DOHH2 (cell line): ENCODE results near the gene PRKCH.

Experiments used
- EZH2phosphoT487 ChIP-seq: fragments of 200-600 bp; sonication (generic); IDR thresholded peaks from 2 replicates; pipeline ENCODE4 v1.6.1; 2017; ENCODE audit warnings: borderline replicate concordance, mild to moderate bottlenecking, antibody characterized with exemption, low read length, moderate library complexity, mixed read lengths
- TF ChIP-seq, protein P1 (sequence below): fragments of 200-600 bp; sonication (generic); IDR thresholded peaks from one replicate; pipeline ENCODE4 v1.5.1; 2014; ENCODE audit warnings: antibody characterized with exemption, mild to moderate bottlenecking, low read depth, low read length; ENCODE audit not compliant: poor library complexity, severe bottlenecking

DNA sequence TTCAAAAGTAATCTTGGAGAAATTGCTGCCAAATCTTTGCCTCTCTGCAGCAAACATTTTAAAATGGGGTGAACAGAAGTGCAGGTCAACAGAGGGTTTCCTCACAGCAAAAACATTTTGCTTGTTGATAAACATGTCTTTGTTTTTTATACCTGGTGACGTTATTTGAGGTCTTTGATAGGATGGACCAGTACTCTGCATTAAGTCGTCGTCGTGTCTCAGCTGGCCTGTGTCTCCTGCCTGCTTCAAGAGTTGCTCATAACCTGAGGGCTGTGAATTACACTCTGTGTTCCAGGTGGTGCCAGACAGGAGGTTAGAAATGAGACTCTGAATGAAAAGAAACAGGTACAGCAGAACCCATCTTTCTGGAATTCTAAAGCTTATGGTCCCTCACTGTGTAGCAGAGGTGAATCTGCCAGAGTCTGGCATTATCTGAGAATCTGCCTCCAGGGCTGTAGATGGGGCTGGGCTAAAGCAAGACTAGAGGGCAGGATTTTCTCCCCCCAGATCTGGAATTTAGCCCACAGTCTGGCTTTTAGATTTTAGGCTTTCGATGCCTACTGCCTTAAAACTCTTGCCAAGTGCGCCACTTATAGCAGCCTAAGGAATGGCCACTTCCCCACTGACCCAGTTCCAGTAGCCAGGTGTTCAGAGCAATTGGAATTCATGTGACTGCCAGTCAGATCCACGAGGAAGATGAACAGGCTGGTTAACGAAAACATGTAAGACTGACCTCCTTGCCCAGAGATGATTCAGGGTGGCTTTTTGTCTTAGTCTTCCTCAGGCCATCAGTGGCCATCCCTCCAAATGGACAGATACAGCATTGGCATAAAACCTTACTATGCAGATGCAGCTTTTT lies 161.2 kb downstream of the PRKCH start:
- TF ChIP-seq, protein P1, sequence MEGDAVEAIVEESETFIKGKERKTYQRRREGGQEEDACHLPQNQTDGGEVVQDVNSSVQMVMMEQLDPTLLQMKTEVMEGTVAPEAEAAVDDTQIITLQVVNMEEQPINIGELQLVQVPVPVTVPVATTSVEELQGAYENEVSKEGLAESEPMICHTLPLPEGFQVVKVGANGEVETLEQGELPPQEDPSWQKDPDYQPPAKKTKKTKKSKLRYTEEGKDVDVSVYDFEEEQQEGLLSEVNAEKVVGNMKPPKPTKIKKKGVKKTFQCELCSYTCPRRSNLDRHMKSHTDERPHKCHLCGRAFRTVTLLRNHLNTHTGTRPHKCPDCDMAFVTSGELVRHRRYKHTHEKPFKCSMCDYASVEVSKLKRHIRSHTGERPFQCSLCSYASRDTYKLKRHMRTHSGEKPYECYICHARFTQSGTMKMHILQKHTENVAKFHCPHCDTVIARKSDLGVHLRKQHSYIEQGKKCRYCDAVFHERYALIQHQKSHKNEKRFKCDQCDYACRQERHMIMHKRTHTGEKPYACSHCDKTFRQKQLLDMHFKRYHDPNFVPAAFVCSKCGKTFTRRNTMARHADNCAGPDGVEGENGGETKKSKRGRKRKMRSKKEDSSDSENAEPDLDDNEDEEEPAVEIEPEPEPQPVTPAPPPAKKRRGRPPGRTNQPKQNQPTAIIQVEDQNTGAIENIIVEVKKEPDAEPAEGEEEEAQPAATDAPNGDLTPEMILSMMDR: no peak
- TF ChIP-seq EZH2phosphoT487: no peak
